Renal cortical epithelial cell (primary cell): Measurements from ENCODE around the gene SNX1. TPM values are rescaled to one million over a fixed set of nuclear protein-coding genes. Genes with fewer than 3 reads are reported as not detected.
A peak's percentile ranks its signal among the peaks of the same experiment; 100 is the strongest.

Experiments
- DNase-seq: peaks from one replicate; pipeline ENCODE4 v3.0.0-alpha.2; 2011; ENCODE audit warnings: low read depth
- total RNA-seq: library from RNA; depleted of rRNA; stranded (reverse); fragments of >200 nt; gene quantifications from 2 replicates; pipeline ENCODE4 v1.2.3, GENCODE V29; 2014

The SNX1 gene
- total RNA-seq, 1 donor from 2014 or later: 85.9 TPM

- peak; percentile 87 for DNase-seq
Measured at GRCh38 chr15:64163659-64164362, 68.0 kb downstream of the SNX1 start.

- DNase-seq: no peak
Measured at GRCh38 chr15:64164436-64164835, 68.7 kb downstream of the SNX1 start.

- DNase-seq: no peak
Measured at GRCh38 chr15:64166102-64166890, 70.5 kb downstream of the SNX1 start.

- DNase-seq: no peak
Measured at GRCh38 chr15:64180235-64180824, 84.5 kb downstream of the SNX1 start.

GRCh38 chr15:64182859-64183370 is 87.1 kb downstream of the SNX1 start:
- no peak for DNase-seq

GRCh38 chr15:64185146-64185911 is 89.5 kb downstream of the SNX1 start:
- no peak for DNase-seq

- no peak for DNase-seq
Measured at GRCh38 chr15:64187396-64188191, 91.8 kb downstream of the SNX1 start.

Other genes starting within 250 kb of the SNX1 start
- 0.17 and 0.94 TPM in 2 replicates for gene DAPK2, start 49.5 kb upstream of the SNX1 start, total RNA-seq
- 54.2 and 84.7 TPM in 2 replicates for gene CIAO2A, start 2.1 kb upstream of the SNX1 start, total RNA-seq
- 0.17 and 0.70 TPM in 2 replicates for gene SNX22, start 55.7 kb downstream of the SNX1 start, total RNA-seq
- 565 and 927 TPM in 2 replicates for gene PPIB, start 67.0 kb downstream of the SNX1 start, total RNA-seq